Right renal cortex interstitium (tissue), 3 donors: ENCODE data around the gene SHB. TPM values are rescaled to one million over a fixed set of nuclear protein-coding genes. Genes with fewer than 3 reads are reported as not detected.

Source experiments
- DNase-seq, 3 donors: peaks; one replicate each; pipeline ENCODE4 v3.0.0-alpha.2; 2013; ENCODE audit warnings: low read depth in 3 of 3, low spot score in 2 of 3
- polyA plus RNA-seq, 3 donors: library from polyadenylated mRNA; unstranded; fragments of 120-200 nt; gene quantifications; one replicate each; pipeline ENCODE4 v1.2.1, GENCODE V29; 2013; ENCODE audit not compliant: insufficient read length in 3 of 3

The SHB gene
- polyA plus RNA-seq, 3 donors = 14.1 to 17.5 (median 14.5) TPM

GRCh38 chr9:37923118-37923795, 145.8 kb downstream of the SHB start:
- DNase-seq = no peak

- DNase-seq = no peak
These were observed 146.5 kb downstream of the SHB start for GRCh38 chr9:37922363-37923117.

GRCh38 chr9:37921546-37922300, 147.3 kb downstream of the SHB start:
- DNase-seq = no peak

GRCh38 chr9:37921168-37921510, 147.9 kb downstream of the SHB start:
- no peak for DNase-seq

- DNase-seq = no peak
These were observed 148.4 kb downstream of the SHB start for GRCh38 chr9:37920471-37921167.

GRCh38 chr9:37919956-37920335, 149.1 kb downstream of the SHB start:
- no peak for DNase-seq

GRCh38 chr9:37919246-37919955, 149.6 kb downstream of the SHB start:
- no peak for DNase-seq

- DNase-seq = no peak
These were observed 150.3 kb downstream of the SHB start for GRCh38 chr9:37918665-37919170.

GRCh38 chr9:37917801-37918664, 151.0 kb downstream of the SHB start:
- no peak for DNase-seq

GRCh38 chr9:37917313-37917731, 151.7 kb downstream of the SHB start:
- no peak for DNase-seq

- DNase-seq = no peak
These were observed 152.3 kb downstream of the SHB start for GRCh38 chr9:37916471-37917312.

GRCh38 chr9:37915911-37916470, 153.0 kb downstream of the SHB start:
- DNase-seq = no peak

- DNase-seq = no peak
These were observed 154.2 kb downstream of the SHB start for GRCh38 chr9:37914701-37915358.

GRCh38 chr9:37914154-37914551, 154.9 kb downstream of the SHB start:
- no peak for DNase-seq

- DNase-seq = peak; percentile 67 to 84 (median 81)
These were observed 155.4 kb downstream of the SHB start for GRCh38 chr9:37913480-37914153.

GRCh38 chr9:37911271-37911681, 157.8 kb downstream of the SHB start:
- no peak for DNase-seq

GRCh38 chr9:37910271-37910670, 158.8 kb downstream of the SHB start:
- DNase-seq = no peak
